GM12865 (cell line): ENCODE results near the gene NUFIP2.

ENCODE experiments used
- DNase-seq: peaks from one replicate; pipeline ENCODE4 v3.0.0; 2010; ENCODE audit warnings: low read depth
- H3K4me3 ChIP-seq: 2 replicates; pipeline ENCODE4 v1.5.1; 2011; ENCODE audit warnings: mild to moderate bottlenecking, low read depth, low read length, control low read depth
- CTCF ChIP-seq: IDR thresholded peaks from 2 replicates; pipeline ENCODE4 v1.5.1; 2011; ENCODE audit warnings: low read length, control low read depth, low read depth, inconsistent platforms; ENCODE audit not compliant: insufficient read depth; ENCODE audit errors: missing control alignments

NUFIP2 gene

GRCh38 chr17:29212681-29213121 is 81.2 kb downstream of the NUFIP2 start:
- TF ChIP-seq CTCF, result no peak
- no peak overlapping the region for H3K4me3 ChIP-seq
- no peak for DNase-seq

DNA sequence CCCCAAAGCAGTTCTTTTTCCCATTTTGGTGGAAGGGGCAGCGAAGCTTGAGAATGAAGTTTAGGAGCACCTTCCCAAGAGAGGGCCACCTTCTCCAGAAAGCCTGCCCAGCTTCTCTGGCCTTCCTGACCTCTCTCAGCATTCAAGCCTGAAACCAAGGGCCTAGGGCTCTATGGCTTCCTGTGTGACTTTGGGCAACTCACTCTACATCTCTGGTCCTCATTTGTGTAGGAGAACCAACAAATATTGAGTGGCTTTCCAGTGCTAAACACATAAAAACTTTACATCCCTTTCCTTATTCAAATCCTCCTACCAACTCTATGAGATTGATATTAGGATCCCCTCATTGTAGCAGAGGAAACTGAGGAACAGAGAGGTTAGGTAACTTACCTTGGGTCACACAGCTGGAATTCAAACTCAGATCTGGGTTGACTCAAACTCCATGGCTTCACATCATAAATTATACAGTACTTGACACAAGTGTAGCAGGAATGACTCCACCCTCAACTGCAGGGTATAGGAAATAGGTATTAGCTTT is 81.8 kb downstream of the NUFIP2 start:
- TF ChIP-seq CTCF, result no peak
- H3K4me3 ChIP-seq, result no peak overlapping the region
- no peak for DNase-seq

- H3K4me3 ChIP-seq, result no peak overlapping the region
- DNase-seq, result no peak
- no peak for TF ChIP-seq CTCF
These were observed 83.1 kb downstream of the NUFIP2 start for GRCh38 chr17:29210879-29211278.

GRCh38 chr17:29209073-29209472 is 84.9 kb downstream of the NUFIP2 start:
- TF ChIP-seq CTCF, result no peak
- no peak for DNase-seq

GRCh38 chr17:29207975-29208374 is 86.0 kb downstream of the NUFIP2 start:
- TF ChIP-seq CTCF, result no peak
- no peak for DNase-seq
- H3K4me3 ChIP-seq, result no peak overlapping the region

More at GRCh38 chr17:29209073-29209472, 84.9 kb downstream of the NUFIP2 start:
- H3K4me3 ChIP-seq, result no peak overlapping the region
